Mammary epithelial cell (primary cell): ENCODE measurements around the gene TPPP.

Source experiments
- EZH2 ChIP-seq: IDR thresholded peaks from 2 replicates; pipeline ENCODE4 v1.6.1; 2012; ENCODE audit warnings: low read length, inconsistent platforms, borderline replicate concordance
- TF ChIP-seq, protein P1 (sequence below), 2 donors: IDR thresholded peaks in 1 of 2; conservative IDR thresholded peaks in 1 of 2; 2 replicates each; pipeline ENCODE4 v1.5.1; 2011 to 2012; ENCODE audit warnings: inconsistent platforms in 2 of 2, low read length in 2 of 2, mild to moderate bottlenecking in 2 of 2, control low read depth in 1 of 2, low read depth in 1 of 2; ENCODE audit not compliant: insufficient read depth in 1 of 2; ENCODE audit errors: extremely low read depth in 1 of 2

DNA sequence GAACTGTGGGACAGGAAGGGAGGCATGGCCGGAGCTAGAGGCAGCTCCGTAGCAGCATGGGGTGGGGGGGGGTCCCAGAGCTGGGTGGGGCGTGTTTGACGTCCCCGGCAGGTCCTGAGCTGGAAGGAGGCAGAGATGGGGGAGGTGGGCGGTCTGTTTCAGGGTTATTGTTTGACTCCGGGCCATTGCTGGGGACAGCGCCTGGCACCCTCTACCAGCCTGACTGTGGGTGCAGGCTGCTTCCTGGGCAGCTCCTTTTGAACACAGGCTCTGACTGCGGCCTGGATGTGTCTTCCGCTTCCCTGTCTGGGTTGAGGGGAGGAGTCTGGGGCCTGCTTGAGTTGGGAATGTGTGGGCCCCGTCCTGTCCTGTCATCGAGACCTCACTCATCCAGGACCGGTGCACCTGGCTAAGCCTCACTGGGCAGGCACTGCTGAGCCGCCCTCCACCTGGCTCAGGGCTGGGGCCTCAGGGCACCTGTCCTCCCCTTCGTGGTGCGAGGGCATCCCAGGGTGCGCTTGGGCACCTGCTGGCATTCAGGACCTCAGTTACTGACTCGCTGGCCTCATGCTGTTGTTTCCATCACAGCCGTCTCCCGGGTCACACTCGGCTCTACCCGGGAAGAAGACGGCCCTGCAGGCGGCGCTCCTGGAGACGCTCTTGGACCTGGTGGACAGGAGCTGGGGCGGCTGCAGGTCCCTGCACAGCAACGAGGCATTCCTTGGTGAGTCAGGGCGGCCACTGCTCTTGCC is 54.5 kb downstream of the TPPP start:
- TF ChIP-seq, protein P1, sequence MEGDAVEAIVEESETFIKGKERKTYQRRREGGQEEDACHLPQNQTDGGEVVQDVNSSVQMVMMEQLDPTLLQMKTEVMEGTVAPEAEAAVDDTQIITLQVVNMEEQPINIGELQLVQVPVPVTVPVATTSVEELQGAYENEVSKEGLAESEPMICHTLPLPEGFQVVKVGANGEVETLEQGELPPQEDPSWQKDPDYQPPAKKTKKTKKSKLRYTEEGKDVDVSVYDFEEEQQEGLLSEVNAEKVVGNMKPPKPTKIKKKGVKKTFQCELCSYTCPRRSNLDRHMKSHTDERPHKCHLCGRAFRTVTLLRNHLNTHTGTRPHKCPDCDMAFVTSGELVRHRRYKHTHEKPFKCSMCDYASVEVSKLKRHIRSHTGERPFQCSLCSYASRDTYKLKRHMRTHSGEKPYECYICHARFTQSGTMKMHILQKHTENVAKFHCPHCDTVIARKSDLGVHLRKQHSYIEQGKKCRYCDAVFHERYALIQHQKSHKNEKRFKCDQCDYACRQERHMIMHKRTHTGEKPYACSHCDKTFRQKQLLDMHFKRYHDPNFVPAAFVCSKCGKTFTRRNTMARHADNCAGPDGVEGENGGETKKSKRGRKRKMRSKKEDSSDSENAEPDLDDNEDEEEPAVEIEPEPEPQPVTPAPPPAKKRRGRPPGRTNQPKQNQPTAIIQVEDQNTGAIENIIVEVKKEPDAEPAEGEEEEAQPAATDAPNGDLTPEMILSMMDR (conservative IDR thresholded peaks at IDR 0.05 in 1 of 2, IDR thresholded peaks at IDR 0.05 in 1 of 2; ENCODE audit: extremely low read depth in 1 of 2, insufficient read depth in 1 of 2, low read depth in 1 of 2, low read length in 2 of 2): no peak
- TF ChIP-seq EZH2: no peak
